ENCODE results near the gene LSM3.
A peak's percentile ranks its signal among the peaks of the same experiment; 100 is the strongest.

The LSM3 gene

GRCh38 chr3:14143271-14144225 is 35.1 kb upstream of the LSM3 start:
- peak; percentile 81 for FAIRE-seq

- FAIRE-seq = peak; percentile 97
Observed at GRCh38 chr3:14144423-14145075, 34.1 kb upstream of the LSM3 start.

- no peak for FAIRE-seq
Observed at GRCh38 chr3:14145236-14145635, 33.4 kb upstream of the LSM3 start.

- no peak for FAIRE-seq
Observed at GRCh38 chr3:14145670-14146380, 32.8 kb upstream of the LSM3 start.

- no peak for FAIRE-seq
Observed at GRCh38 chr3:14146381-14147065, 32.1 kb upstream of the LSM3 start.

GRCh38 chr3:14147066-14147435 is 31.6 kb upstream of the LSM3 start:
- FAIRE-seq = no peak

- no peak for FAIRE-seq
Observed at GRCh38 chr3:14147617-14148016, 31.0 kb upstream of the LSM3 start.

GRCh38 chr3:14148041-14148985 is 30.3 kb upstream of the LSM3 start:
- FAIRE-seq = no peak

- no peak for FAIRE-seq
Observed at GRCh38 chr3:14150078-14150477, 28.5 kb upstream of the LSM3 start.

GRCh38 chr3:14150491-14151230 is 28.0 kb upstream of the LSM3 start:
- FAIRE-seq = no peak

- FAIRE-seq = no peak
Observed at GRCh38 chr3:14151471-14152083, 27.0 kb upstream of the LSM3 start.

GRCh38 chr3:14152233-14152962 is 26.2 kb upstream of the LSM3 start:
- FAIRE-seq = no peak

GRCh38 chr3:14152963-14153355 is 25.7 kb upstream of the LSM3 start:
- no peak for FAIRE-seq

GRCh38 chr3:14153663-14154062 is 25.0 kb upstream of the LSM3 start:
- no peak for FAIRE-seq

- no peak for FAIRE-seq
Observed at GRCh38 chr3:14154276-14154675, 24.3 kb upstream of the LSM3 start.

GRCh38 chr3:14154895-14155440 is 23.6 kb upstream of the LSM3 start:
- FAIRE-seq = no peak

GRCh38 chr3:14156201-14156600 is 22.4 kb upstream of the LSM3 start:
- no peak for FAIRE-seq

- FAIRE-seq = no peak
Observed at GRCh38 chr3:14156843-14157561, 21.6 kb upstream of the LSM3 start.

GRCh38 chr3:14157951-14158350 is 20.7 kb upstream of the LSM3 start:
- FAIRE-seq = no peak

All from endometrium (tissue), 2 donors.